ENCODE measurements around the gene RNFT2.
A peak's percentile ranks its signal among the peaks of the same experiment; 100 is the strongest.

RNFT2 gene

DNA sequence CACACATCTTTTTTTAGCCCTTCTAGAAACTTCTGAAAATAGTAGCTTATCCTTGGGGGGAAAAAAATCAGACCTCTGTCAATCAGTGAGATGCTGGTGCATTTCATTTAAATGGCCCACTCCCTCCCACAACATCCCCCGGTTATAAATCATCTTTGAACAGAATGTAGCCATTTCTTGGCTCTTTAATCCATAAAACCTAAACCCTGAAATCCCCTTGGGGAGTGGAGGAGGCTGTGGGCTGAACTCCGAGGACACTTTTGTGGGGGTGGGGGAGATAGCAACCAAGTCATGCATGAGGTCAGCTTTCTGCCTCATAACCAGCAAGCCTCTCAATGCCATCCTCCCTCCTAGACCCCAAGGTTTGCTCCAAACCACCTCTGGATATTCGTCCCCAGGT lies 122.1 kb downstream of the RNFT2 start:
- Histone ChIP-seq H3K9me3 (no peaks in the 10 kb centered on the region), H3K27ac (no peak overlapping the region), H3K4me1 (ENCODE audit: control insufficient read depth in 1 of 2, insufficient read depth in 1 of 2, low read depth in 1 of 2, low read length in 1 of 2) (no peaks in the 10 kb centered on the region), H3K36me3 (no peaks in the 10 kb centered on the region), H3K27me3 (peaks cover 67% of the 10 kb centered on the region), H3K4me3 (ENCODE audit: low read depth in 1 of 2, low read length in 1 of 2) (no peak overlapping the region)
- TF ChIP-seq, protein P1, sequence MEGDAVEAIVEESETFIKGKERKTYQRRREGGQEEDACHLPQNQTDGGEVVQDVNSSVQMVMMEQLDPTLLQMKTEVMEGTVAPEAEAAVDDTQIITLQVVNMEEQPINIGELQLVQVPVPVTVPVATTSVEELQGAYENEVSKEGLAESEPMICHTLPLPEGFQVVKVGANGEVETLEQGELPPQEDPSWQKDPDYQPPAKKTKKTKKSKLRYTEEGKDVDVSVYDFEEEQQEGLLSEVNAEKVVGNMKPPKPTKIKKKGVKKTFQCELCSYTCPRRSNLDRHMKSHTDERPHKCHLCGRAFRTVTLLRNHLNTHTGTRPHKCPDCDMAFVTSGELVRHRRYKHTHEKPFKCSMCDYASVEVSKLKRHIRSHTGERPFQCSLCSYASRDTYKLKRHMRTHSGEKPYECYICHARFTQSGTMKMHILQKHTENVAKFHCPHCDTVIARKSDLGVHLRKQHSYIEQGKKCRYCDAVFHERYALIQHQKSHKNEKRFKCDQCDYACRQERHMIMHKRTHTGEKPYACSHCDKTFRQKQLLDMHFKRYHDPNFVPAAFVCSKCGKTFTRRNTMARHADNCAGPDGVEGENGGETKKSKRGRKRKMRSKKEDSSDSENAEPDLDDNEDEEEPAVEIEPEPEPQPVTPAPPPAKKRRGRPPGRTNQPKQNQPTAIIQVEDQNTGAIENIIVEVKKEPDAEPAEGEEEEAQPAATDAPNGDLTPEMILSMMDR (IDR thresholded peaks at IDR 0.05): no peak

DNA sequence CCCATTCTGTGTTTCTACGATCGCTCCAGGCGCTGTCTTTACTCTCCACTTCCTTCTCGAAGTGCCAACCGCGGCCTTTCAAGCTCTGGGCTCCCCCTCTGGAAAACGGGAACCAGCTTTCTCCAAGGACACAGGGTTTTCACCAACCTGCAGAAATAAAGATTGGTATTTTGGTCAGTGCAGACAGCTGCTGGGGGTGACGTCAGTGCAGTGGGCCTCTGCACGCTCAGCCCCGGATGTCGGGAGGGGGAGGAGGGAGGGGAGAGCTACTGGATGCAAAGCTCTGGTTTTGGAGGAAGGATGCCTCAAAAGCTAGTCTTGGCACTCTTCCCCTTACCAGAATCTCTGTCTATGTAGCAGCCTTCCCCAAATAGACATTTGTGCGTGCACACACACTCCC lies 123.2 kb downstream of the RNFT2 start:
- Histone ChIP-seq H3K27ac (no peak overlapping the region), H3K4me1 (ENCODE audit: control insufficient read depth in 1 of 2, insufficient read depth in 1 of 2, low read depth in 1 of 2, low read length in 1 of 2) (no peaks in the 10 kb centered on the region), H3K9me3 (no peaks in the 10 kb centered on the region), H3K27me3 (peaks cover 70% of the 10 kb centered on the region), H3K4me3 (ENCODE audit: low read depth in 1 of 2, low read length in 1 of 2) (no peak overlapping the region), H3K36me3 (no peaks in the 10 kb centered on the region)
- TF ChIP-seq, protein P1 (IDR thresholded peaks at IDR 0.05): no peak

DNA sequence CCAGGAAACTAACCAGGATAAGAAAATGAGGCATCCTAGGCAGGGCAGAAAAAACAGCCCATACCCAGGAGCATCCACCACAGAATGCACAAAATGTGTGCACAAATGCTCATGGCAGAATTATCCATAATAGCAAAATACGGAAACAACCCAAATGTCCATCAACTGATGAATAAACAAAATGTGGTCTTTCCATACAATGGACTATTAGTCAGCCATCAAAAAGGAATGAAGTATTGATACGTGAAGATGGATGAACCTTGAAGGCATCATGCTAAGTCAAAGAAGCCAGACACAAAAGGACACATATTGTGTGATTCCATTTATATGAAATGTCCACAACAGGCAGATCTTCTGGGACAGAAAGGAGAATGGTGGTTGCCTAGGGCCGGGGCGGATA lies 124.1 kb downstream of the RNFT2 start:
- Histone ChIP-seq H3K27me3 (peaks cover 70% of the 10 kb centered on the region), H3K27ac (no peak overlapping the region), H3K4me1 (ENCODE audit: control insufficient read depth in 1 of 2, insufficient read depth in 1 of 2, low read depth in 1 of 2, low read length in 1 of 2) (peaks cover 0 to 6% of the 10 kb centered on the region in 2 experiments), H3K36me3 (no peaks in the 10 kb centered on the region), H3K9me3 (no peaks in the 10 kb centered on the region), H3K4me3 (ENCODE audit: low read depth in 1 of 2, low read length in 1 of 2) (no peak overlapping the region)
- TF ChIP-seq, protein P1 (IDR thresholded peaks at IDR 0.05): no peak

DNA sequence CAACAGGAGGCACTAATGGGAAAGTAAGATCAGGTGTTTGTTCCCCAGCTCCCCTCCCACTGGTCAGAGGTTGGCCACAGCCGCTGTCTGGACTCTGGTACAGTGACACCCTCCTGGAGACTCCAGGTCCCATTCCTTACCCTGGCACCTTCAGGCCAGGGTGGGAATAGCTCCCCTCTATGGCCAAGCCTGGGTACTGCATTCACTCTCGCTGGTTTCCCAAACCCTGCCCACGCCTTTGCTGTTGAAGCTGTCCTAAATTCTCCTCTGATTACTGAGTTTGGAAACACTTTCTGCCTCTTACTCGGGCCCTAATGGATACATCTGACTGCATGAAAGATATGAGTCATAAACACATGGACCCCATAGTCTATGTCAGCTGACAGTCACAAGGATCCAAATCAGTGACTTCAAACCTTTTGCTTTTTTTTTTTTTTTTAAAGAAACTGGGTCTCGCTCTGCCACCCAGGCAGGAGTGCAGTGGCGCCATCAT lies 125.2 kb downstream of the RNFT2 start:
- H3K4me3 ChIP-seq (ENCODE audit: low read depth in 1 of 2, low read length in 1 of 2): no peak overlapping the region
- no peaks in the 10 kb centered on the region for H3K9me3 ChIP-seq
- TF ChIP-seq, protein P1 (IDR thresholded peaks at IDR 0.05): peak; percentile 30
- peaks cover 70% of the 10 kb centered on the region for H3K27me3 ChIP-seq
- H3K27ac ChIP-seq: no peak overlapping the region
- peaks cover 0 to 6% of the 10 kb centered on the region in 2 experiments for H3K4me1 ChIP-seq (ENCODE audit: control insufficient read depth in 1 of 2, insufficient read depth in 1 of 2, low read depth in 1 of 2, low read length in 1 of 2)
- no peaks in the 10 kb centered on the region for H3K36me3 ChIP-seq

DNA sequence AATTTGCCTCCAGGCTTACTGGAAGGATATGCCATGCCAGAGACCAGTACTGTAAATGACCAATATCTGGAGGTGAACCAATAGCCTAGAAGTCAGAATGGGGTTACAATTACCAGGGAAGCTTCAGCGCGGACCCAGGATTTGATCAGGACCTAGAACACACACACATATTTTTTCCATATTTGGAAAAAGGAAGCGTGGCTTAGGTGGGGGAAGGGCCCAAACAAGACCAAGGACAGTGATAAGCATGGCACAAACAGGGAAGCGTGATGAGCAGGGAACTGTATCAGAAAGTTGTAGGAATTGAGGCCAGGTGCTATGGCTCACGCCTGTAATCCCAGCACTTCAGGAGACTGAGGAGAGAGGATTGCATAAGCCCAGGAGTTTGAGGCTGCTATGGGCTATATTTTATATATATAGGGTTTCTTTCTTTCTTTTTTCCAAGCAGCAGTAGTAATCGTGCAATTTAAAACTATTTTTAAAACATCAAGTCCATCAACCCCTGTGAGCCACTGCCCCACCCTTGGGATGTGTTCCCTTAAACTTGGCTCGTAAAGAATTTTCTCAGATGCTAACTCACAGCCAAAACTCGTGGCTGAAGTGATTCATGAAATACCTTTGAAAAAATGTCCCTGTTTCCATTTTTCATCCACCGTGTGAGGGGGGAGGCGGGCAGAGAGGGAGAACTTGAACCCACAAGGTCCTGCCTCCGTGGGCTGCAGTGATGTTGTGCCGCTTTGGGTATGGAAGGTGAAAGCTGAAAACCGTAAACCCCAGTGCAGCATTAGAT lies 126.5 kb downstream of the RNFT2 start:
- Histone ChIP-seq H3K36me3 (no peaks in the 10 kb centered on the region), H3K4me1 (ENCODE audit: control insufficient read depth in 1 of 2, insufficient read depth in 1 of 2, low read depth in 1 of 2, low read length in 1 of 2) (peaks cover 0 to 6% of the 10 kb centered on the region in 2 experiments), H3K9me3 (no peaks in the 10 kb centered on the region), H3K4me3 (ENCODE audit: low read depth in 1 of 2, low read length in 1 of 2) (no peak overlapping the region), H3K27me3 (peaks cover 69% of the 10 kb centered on the region), H3K27ac (no peak overlapping the region)
- TF ChIP-seq, protein P1 (IDR thresholded peaks at IDR 0.05): no peak
